ENCODE measurements around the gene OPN4.

OPN4 gene

DNA sequence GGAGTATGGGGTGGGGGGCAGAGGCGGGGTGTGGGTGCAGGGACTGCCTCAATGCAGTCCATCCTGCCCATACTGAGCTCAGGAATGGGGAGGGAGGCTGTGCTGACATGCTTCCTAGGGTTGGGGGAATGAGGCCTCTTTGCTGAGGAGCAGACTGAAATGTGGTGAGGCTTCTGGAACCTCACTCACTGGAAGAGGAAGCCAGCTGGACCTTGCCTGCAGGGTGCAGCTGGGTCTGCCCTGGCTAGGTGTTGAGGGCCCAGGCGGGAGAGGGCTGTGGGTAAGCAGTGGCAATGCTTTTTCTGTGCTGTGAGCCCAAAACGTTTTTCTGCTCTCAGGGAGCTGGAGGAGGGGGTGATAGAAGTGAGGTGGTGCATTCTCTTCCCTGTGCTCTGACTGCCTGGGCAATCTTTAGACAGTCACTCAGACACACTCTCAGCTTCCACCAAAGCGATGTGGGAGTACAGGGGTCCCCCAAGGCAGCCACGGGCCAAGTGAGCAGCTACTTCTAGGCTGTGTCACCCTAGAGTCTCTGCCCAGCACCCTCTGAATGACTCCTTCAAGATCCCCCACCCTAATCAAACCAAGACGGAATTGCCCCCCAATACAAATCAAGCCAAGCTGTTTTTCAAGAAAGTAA is 60.9 kb downstream of the OPN4 start:
- TF ChIP-seq, protein P1, sequence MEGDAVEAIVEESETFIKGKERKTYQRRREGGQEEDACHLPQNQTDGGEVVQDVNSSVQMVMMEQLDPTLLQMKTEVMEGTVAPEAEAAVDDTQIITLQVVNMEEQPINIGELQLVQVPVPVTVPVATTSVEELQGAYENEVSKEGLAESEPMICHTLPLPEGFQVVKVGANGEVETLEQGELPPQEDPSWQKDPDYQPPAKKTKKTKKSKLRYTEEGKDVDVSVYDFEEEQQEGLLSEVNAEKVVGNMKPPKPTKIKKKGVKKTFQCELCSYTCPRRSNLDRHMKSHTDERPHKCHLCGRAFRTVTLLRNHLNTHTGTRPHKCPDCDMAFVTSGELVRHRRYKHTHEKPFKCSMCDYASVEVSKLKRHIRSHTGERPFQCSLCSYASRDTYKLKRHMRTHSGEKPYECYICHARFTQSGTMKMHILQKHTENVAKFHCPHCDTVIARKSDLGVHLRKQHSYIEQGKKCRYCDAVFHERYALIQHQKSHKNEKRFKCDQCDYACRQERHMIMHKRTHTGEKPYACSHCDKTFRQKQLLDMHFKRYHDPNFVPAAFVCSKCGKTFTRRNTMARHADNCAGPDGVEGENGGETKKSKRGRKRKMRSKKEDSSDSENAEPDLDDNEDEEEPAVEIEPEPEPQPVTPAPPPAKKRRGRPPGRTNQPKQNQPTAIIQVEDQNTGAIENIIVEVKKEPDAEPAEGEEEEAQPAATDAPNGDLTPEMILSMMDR (IDR thresholded peaks at IDR 0.05; ENCODE audit: low read depth, low read length), result no peak
- no peak overlapping the region for H3K4me3 ChIP-seq (ENCODE audit: low read depth, low read length)
- no peak for DNase-seq (ENCODE audit: low read depth, low spot score)
- in situ Hi-C loops (cut with HindIII; ENCODE audit: low sequenced_read_pairs), result no loop called here

- no peak for DNase-seq (ENCODE audit: low read depth, low spot score)
- H3K4me3 ChIP-seq (ENCODE audit: low read depth, low read length), result no peak overlapping the region
- in situ Hi-C loops (cut with HindIII; ENCODE audit: low sequenced_read_pairs), result no loop called here
- TF ChIP-seq, protein P1 (IDR thresholded peaks at IDR 0.05; ENCODE audit: low read depth, low read length), result no peak
These were observed 61.5 kb downstream of the OPN4 start for GRCh38 chr10:86715836-86716235.
